NCI-H2196 treated with DMSO at 0.1 percent for 48 hours (cell line): ENCODE data around the gene TANK.
"Not testable (repeated sequence)": the region's sequence is repeated elsewhere in the genome, so short reads cannot be mapped to it uniquely, and the experiment has no call there.

Experiments
- DNase-seq: peaks from one replicate; lab custom pipeline; 2025; ENCODE audit not compliant: unreplicated experiment; lab: John Stamatoyannopoulos, UW

Gene TANK

DNA sequence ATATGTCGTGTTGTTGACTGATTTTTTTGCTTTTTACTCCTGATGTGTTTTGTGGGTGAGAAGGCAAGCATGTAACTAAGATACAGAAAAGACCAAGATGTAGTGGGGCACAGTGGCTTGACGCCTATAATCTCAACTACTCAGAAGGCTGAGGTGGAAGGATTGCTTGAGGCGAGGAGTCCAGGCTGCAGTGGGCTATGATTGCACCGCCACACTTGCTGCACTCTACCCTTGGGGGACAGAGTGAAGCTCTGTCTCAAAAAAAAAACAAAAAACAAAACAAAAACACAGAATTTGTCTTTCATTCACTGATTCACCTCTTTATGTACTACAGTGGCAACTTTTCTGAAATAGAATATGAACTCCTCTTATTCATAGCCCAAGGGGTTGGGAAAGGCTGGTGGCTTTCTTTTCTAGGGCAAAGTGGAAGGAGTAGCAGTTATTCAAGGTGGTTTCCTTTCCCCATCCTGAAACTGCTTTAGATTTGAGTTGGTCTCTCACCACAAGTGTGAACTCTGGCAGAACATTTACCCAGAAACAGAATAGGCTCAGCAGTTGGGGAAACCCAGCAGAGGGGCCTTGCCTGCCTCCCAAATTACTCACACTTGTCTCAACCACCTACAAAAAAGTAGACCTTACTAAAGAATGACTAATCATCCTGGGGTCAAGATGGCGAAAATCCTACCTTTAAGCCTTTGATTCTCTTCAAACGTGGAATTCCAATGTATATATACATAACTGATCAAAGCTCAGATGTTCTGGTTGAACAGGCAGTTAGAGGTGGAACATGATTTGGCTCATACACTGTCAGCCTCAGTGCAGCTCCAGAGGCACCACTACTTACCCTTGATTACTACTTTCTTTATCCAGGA lies 6.5 kb downstream of the TANK start:
- no peak for DNase-seq

DNA sequence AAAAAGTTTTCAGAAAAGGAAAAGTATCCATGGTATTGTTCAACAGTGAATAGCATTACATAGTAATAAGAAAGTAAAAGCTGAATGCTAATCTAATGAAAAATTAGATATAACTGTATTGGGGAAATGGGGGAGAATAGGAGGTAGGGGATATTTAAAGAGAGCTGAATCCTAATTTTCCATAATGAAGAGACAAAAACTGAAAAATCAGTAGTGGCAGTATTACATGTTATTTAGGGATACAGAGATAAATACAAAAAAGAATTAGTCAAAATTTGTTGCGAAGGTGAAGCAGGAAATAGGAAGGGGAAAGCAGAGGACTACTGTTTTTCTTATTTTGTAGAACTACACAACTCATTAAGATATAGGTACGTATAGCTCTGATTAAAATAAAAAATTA lies 9.1 kb downstream of the TANK start:
- no peak for DNase-seq

DNA sequence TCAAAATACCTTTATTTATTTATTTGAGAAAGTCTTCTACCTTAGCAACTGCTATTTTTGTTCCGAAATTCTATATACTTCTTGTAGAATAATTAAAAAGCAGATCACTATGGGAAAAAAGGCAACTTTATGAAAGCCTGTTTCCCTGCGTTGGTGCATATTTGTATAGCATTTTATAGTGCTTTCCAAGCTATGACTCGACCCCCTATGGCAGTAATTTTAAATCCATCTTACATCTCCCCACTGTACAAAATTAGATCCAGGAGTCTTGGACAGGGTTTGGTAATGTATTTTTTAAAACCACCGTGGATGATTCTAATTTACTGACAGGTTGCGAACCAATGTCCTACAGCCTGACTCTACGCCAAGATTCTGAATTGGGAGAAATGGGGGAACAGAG lies 10.1 kb downstream of the TANK start:
- DNase-seq, result no peak

DNA sequence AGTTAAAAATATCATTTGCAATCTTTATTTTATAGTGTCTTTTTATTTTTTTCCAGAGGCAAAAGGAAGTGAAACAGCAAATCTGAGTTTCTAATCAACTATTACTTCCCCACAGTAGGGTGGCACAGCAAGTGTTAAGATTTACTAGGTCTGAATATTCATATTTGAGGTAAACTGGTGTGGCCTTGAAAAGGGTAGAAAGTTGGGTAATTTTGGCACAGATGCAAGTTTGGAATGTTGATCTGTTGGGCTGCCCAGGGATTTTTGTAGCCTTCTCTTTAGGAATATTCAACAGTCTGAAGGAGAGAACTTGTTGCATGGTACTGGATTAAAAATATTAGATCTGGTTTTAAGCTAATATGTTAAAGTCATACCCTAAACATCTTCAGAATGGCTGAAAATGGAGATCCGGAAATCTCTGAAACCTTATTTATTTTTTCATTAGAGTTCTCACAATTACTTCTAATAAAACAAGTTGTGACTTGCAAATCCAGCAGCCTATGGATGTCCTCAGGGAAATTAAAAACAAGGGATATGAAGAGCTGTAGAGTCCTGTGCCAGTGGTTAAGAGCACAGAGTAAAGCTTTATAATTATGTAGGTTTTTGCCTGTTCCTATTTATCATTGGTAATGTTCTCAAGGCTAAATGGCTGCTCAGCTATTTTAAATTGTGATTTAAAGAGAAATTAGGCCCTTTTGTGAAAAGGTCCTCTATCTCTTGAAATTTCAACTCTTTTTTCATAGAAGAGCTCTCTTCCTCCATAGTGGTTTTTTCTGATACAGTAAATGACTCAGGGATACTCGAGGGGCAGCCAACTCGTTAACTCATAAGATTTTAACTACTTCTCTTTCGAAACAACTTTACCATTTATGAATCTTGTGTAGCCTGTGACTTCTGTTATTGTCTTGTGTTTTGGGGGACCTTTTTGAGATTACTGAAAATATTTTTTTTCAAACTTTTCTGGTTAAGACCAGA lies 11.0 kb downstream of the TANK start:
- no peak for DNase-seq

DNA sequence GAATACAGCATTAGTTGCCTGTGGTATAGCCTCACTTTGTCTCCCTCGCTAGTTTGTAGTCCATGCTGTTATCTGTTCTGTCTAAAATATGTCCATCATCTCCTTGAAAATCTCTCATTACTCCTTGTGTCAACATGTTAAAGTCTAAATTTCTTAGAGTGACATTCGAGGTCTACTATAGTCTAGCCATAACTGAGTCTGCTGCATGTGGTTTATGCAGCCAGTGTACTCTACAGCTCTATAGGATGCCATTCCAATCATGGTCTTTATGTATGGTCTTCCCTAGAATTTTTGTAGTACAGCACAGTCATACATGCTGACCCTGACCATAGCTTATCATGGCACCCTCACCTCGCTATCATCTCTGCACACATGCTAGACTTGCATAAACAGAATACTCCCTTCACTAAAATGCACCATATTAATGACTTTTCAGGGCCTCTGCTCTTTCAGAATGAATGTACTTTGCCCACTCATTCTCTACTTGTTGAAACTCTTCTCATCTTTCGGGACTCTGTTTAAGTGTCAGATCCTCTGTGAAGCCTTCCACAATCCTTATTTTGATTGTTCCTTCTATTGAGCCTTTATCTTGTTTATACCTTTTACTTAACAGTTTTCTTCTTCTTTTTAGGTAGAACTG lies 12.8 kb downstream of the TANK start:
- no peak for DNase-seq

DNA sequence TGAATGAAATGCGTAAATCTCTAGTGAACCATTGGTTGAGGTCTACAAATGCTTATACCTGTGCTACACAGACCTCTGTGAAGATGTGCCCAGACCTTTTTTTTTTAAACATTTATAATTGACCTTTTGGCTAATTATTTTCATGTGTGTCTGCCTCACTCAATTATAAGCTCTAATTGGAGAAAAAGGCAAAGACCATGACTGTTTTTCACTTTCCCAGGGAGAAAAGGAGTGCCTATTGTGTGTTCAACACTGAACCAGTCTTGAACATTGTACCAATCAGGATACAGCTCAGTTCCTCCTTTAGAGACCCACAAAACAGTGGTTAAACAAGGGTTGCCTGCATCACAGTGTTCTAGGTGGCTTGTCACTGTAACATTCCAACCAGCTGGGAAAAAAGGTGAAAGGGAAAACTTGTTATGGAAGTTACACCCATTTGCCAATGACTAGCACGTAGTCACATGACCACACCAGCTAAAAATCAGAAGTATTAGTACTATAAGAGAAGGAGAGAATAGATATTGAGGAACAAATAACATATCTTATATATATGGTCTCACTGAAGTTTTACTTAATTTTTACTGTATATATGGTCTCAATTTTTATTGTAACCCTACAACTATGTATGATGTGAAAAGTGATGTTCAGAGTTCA lies 13.4 kb downstream of the TANK start:
- DNase-seq, result no peak

DNA sequence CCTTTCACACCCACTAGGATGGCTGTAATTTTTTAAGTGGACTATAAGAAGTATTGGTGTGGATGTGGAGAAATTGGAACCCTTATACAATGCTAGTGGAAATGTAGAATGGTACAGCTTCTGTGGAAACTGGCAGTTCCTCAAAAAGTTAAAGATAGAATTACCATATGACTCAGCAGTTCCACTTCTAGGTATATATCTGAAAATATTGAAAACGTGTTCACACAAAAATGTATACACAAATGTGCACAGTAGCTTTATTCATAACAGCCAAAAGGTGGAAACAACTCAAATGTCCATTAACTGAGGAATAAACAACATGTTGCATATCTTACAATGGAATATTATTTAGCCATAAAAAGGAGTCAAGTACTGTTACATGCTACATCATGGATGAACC lies 17.7 kb downstream of the TANK start:
- DNase-seq, result no peak

DNA sequence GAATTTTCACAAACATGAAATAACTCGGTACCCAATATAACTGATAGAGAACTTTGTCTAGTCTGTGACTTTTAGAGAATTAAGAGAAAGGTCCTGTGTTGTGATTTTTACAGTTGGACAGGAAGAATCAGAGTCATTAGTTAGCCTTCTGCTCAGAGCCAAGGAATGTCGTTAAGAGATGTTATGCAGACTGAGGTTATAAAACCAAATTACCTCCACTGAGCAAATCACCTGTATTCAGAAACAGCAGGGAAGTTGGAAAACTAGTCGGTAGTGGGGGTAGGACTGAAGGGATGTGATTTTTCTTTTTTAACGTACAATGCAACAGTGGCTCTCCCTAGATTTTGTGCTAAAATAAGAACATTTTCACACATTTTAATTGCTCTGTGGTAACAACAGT lies 18.5 kb downstream of the TANK start:
- no peak for DNase-seq

DNA sequence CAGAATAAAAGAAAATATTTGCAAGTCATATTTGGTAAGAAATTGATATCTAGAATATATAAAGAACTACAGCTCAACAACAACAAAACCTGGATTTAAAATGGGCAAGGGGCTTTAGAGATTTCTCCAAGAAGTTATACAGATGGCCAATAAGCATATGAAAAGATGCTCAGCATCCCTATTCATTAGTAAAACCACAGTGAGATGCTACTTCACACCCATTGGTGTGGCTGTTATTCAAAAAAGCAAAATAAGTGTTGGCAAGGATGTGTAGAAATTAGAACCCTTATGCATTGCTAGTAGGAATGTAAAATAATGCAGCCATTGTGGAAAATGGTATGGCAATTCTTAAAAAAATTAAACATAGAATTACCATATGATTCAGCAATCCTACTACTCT lies 29.8 kb downstream of the TANK start:
- DNase-seq, result no peak

DNA sequence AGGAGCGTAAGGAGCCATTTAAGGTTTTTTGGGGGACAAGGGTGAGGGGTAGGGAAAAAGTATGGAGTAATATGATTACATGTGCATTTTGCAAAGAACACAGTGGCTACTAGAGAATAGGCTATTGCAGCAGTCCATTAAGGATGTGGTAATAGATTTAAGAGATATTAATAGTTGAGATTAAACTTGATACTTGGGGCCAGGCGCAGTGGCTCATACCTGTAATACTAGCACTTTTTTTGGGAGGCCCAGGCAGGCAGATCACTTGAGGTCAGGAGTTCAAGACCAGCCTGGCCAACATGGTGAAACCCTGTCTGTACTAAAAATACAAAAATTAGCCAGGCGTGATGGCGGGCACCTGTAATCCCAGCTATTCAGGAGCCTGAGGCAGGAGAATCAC lies 35.4 kb downstream of the TANK start:
- DNase-seq, result not testable (repeated sequence)

DNA sequence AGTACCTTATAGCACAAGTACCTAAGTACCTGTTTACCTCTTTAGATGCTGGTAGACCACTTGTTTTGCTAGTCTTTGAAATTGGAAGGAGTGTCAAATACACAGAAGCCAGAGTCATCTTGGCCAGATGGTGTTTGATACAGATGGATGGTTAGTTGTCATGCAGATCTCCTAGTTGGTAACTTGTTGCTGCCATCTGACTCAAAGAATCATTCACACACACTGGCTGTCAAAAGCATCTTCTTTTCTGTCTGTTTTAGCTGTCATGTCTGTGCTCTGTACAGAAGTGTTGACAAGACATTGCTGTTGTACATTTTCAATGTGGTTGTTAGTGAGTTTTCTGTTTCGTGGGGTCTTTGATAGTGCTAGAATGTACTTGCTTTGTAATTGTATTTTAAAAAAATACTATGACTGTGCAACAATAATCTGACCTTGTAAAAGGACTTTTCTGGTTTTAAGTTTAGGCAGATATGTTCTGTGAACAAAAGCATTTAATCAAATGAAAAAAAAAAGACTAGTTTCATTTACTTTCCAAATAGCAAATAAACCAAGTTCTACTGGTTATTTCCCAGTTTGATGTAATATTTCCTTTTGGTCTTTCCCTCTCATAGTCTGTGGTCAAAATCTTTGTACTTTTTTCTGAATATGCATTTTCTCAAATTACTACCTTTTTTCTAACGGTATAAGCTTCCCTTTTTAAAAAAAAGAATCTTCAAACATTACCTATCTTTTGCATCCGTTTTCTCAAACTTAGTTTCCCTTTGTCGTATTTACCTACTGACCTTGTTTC lies 39.9 kb downstream of the TANK start:
- no peak for DNase-seq

DNA sequence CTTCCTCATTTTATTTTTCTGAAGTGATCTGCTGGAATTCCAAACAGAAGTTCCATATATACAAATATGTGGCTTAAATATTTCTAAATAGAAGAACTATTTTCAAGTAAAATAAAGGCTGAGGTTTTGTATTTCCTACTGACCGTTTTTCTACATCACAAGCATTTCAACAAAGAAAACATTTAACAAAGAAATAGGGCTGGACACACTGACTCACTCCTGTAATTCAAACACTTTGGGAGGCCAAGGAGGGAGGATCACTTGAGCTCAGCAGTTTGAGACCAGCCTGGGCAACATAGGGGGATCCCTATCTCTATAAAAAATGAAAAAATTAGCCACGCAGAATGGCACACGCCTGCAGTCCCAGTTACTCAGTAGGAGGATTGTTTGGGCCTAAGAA lies 44.6 kb downstream of the TANK start:
- DNase-seq, result no peak

DNA sequence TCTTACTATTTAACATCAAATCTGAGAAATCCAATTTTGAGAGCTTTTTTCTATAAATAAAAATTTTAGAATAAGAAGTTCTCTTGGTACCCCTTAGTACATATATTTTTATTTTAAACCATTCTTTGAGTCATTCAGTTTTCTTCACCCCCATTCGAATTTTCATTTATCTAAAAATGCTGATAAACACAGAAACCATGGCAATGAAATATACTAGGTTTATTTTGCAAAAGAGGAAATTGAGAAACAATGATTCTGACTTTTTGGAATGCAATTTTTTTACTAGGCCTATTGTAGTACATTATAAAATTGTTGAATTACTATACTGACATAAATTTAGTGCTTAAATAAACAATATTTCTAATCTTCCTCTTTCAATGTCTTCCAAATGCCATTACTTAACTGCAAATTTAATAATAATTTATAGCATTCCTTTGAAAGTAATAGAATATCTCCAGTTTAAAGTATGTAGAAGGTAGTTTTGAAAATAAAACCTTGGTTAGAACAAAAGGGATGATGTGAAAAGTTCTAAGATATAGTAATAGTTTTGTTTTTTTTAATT lies 46.3 kb downstream of the TANK start:
- no peak for DNase-seq

DNA sequence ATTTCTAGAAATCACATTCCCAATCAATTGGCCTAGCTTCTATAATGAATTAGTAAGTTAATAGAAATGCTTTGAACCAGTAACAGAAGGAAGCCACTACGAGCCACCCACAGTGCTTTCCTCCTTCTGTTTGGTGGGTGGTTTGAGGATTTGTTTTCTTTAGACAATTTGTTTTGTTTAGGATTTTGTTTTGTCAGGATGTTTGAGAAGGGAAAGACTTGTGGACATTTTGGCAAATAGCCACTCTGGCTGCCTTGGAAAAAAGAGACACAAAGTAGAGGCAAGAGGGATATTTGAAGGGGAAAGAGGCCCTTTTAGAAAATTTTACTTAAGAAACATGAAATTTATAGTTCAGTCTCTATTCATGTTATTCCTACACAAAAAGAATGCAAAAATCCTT lies 47.7 kb downstream of the TANK start:
- no peak for DNase-seq

DNA sequence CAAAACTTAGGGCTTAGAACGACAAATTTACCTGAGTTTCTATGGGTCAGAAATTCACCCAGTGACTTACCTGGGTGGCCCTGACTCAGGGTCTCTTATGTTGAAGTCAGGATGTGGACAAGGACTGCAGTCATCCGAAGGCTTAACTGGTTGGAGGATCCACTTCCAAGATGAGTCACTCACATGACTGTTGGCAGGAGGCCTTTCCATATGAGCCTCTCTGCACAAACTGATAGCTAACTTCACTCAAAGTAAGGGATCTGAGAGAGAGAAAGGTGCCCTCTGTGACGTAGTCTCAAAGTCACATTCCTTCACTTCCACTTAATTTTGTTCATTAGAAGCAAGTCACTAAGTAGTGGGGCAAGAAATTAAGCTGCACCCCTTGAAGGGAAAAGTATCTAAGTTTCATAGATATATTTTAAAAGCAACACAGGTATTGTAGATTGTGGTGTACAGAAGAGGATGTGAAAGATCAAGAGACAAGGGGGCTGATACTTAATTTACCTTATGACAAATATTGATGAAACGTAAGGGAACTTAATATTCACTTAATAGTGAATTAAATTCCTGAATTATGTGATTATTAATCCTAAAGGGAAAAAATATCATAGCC lies 48.4 kb downstream of the TANK start:
- DNase-seq, result no peak

DNA sequence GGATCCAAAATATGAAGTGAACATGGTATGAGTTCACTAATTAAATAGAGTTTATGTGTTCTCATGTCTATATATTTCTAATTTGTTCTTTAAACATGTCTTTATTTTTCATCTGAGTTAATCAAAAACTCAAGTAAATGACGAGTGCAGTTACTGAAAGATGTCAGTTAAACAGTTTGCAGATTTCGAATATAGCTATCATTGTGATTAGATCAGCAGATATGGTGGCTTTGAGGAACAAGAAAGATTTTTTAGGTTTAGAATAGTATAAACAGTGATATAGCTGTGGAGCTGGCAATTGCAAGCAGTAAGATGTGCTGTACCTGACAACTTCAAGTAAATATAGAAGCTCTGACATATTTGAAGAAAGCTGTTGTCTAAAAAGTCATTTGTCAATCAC lies 49.7 kb downstream of the TANK start:
- no peak for DNase-seq

DNA sequence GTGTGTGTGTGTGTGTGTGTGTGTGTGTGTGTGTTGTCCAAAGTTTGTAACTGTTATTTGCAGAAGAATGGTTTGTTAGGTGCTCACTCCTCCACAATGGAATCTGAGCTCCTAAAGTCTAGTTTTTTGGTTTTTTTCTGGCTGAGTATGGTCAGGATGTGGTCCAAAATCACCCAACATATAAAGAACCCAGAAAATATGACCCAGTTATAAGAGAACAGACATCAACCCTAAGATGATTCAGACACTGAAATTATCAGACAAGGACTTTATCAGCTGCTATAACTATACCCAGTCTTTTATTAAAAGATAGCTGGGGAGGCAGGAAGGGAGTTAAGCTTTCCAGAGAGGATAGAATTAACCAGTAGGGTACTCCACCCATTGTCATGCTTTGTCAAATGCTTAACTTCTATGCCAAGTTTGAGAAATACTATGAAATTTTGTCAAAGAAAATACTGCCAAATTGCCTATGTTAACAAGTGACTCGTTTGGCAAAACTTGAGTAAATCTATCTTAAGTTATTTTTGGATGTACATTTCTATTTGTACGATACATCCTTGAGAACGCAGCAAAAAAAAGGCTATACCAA lies 57.5 kb downstream of the TANK start:
- DNase-seq, result no peak

DNA sequence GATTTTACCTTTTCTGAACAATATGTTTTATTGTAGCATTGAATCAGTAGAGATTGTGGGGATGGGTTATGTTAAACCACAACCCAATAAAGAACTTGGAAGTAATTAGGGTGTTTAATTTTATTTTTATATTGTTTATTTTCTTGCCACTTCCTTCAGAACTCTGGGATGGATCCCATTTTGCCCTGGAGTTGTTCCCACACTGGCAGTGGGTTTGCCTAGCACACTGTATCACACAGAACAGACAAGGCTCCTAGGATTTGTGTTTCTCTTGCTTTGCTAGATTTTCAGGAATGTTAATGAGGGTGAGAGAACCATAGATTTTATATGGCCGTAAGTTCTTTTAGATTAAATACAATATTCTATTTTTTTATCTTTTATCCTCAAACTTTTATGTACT lies 59.0 kb downstream of the TANK start:
- DNase-seq, result no peak

DNA sequence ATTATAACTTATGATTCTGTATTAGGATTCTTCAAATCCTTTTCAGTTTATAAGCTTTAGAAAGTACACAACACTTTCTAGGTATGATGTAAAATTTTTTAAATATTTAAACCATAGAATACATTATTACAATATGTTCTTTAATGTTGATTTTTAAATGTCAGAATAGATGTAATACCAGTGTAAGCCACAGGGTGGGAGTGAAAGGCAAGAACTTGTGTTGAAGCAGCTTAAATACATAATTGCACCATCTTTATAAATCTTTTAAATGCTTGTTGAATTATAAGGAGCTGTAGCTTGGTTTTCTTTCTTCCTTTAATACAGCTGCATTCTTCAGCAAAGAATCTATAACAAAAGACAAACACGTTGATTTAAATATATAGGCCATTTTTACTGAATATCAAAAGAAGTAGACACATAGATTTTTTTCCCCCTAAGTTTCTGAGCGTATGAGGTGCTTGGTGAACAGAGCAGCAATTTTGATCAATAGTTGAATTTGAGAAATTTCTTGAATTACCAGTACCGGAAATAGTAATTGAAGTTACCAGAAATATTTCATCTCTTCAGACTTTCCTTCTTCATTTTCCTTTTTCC lies 63.0 kb downstream of the TANK start:
- no peak for DNase-seq
